ENCODE results near the gene EPN3. TPM values are rescaled to one million over a fixed set of nuclear protein-coding genes. Genes with fewer than 3 reads are reported as not detected.

EPN3 gene
- total RNA-seq, 1 donor from 2014 or later, result 0.84 TPM

- H3K36me3 ChIP-seq (ENCODE audit: control insufficient read depth, insufficient read depth, low read length), result no peaks in the 10 kb centered on the region
- no peak overlapping the region for H3K4me3 ChIP-seq (ENCODE audit: low read depth, low read length)
- TF ChIP-seq CTCF (IDR thresholded peaks at IDR 0.05; ENCODE audit: insufficient read depth, low read length, poor library complexity, severe bottlenecking), result no peak
- no peak for DNase-seq (ENCODE audit: low read depth)
- H3K27me3 ChIP-seq (ENCODE audit: control insufficient read depth, insufficient read depth, low read length), result peaks cover 16% of the 10 kb centered on the region
These were observed 2.9 kb downstream of the EPN3 start for GRCh38 chr17:50535407-50535806.

- TF ChIP-seq CTCF (IDR thresholded peaks at IDR 0.05; ENCODE audit: insufficient read depth, low read length, poor library complexity, severe bottlenecking), result no peak
These were observed 4.4 kb downstream of the EPN3 start for GRCh38 chr17:50536683-50537646.

GRCh38 chr17:50537721-50538548, 5.4 kb downstream of the EPN3 start:
- Histone ChIP-seq H3K27me3 (ENCODE audit: control insufficient read depth, insufficient read depth, low read length) (peaks cover 7% of the 10 kb centered on the region), H3K4me3 (ENCODE audit: low read depth, low read length) (no peak overlapping the region), H3K36me3 (ENCODE audit: control insufficient read depth, insufficient read depth, low read length) (no peaks in the 10 kb centered on the region)
- no peak for DNase-seq (ENCODE audit: low read depth)
- no peak for TF ChIP-seq CTCF (IDR thresholded peaks at IDR 0.05; ENCODE audit: insufficient read depth, low read length, poor library complexity, severe bottlenecking)

More at GRCh38 chr17:50536683-50537646, 4.4 kb downstream of the EPN3 start:
- no peaks in the 10 kb centered on the region for H3K36me3 ChIP-seq (ENCODE audit: control insufficient read depth, insufficient read depth, low read length)
- H3K4me3 ChIP-seq (ENCODE audit: low read depth, low read length), result no peak overlapping the region
- DNase-seq (ENCODE audit: low read depth), result no peak
- peaks cover 16% of the 10 kb centered on the region for H3K27me3 ChIP-seq (ENCODE audit: control insufficient read depth, insufficient read depth, low read length)

GRCh38 chr17:50538549-50539410, 6.2 kb downstream of the EPN3 start:
- no peak for TF ChIP-seq CTCF (IDR thresholded peaks at IDR 0.05; ENCODE audit: insufficient read depth, low read length, poor library complexity, severe bottlenecking)
- no peaks in the 10 kb centered on the region for H3K36me3 ChIP-seq (ENCODE audit: control insufficient read depth, insufficient read depth, low read length)
- H3K4me3 ChIP-seq (ENCODE audit: low read depth, low read length), result no peak overlapping the region
- DNase-seq (ENCODE audit: low read depth), result no peak
- no peaks in the 10 kb centered on the region for H3K27me3 ChIP-seq (ENCODE audit: control insufficient read depth, insufficient read depth, low read length)

- Histone ChIP-seq H3K27me3 (ENCODE audit: control insufficient read depth, insufficient read depth, low read length) (no peaks in the 10 kb centered on the region), H3K36me3 (ENCODE audit: control insufficient read depth, insufficient read depth, low read length) (no peaks in the 10 kb centered on the region), H3K4me3 (ENCODE audit: low read depth, low read length) (no peak overlapping the region)
- no peak for DNase-seq (ENCODE audit: low read depth)
- TF ChIP-seq CTCF (IDR thresholded peaks at IDR 0.05; ENCODE audit: insufficient read depth, low read length, poor library complexity, severe bottlenecking), result no peak
These were observed 7.4 kb downstream of the EPN3 start for GRCh38 chr17:50539762-50540559.
